Activated effector memory CD4-positive, alpha-beta T cell treated with anti-CD3 and anti-CD28 coated beads, Interleukin-2, amount 50 U/mL, for 16 hours (primary cell): ENCODE data around the gene SV2C.
"Not testable (repeated sequence)": the region's sequence is repeated elsewhere in the genome, so short reads cannot be mapped to it uniquely, and the experiment has no call there.

Source experiments
- DNase-seq: peaks from one replicate; pipeline ENCODE4 v3.0.0-alpha.2; 2020

The SV2C gene

GRCh38 chr5:76363352-76364225 is 280.4 kb downstream of the SV2C start:
- no peak for DNase-seq

- DNase-seq = no peak
Observed at GRCh38 chr5:76364226-76364589, 281.0 kb downstream of the SV2C start.

- DNase-seq = no peak
Observed at GRCh38 chr5:76365561-76365960, 282.4 kb downstream of the SV2C start.

- DNase-seq = no peak
Observed at GRCh38 chr5:76366596-76366995, 283.4 kb downstream of the SV2C start.

- DNase-seq = no peak
Observed at GRCh38 chr5:76367623-76368371, 284.6 kb downstream of the SV2C start.

DNA sequence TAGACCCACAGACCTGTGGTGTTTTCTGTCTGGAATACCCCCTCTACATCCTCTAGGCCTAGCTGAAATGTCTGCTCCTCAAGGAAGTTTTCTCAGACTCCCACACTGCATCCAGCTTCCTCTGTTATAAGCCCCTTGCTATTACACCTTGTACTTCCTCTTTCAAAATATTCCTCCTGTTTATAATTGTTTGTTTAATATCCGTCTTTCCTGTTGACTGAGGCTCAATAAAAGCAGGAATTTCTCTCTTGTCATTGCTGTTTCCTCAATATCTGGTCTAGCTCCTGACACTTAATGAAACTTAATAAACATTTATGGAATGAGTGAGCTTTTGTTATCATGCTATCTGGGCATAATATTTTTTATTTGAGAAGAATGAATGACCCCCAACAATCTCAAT is 285.8 kb downstream of the SV2C start:
- DNase-seq = no peak

DNA sequence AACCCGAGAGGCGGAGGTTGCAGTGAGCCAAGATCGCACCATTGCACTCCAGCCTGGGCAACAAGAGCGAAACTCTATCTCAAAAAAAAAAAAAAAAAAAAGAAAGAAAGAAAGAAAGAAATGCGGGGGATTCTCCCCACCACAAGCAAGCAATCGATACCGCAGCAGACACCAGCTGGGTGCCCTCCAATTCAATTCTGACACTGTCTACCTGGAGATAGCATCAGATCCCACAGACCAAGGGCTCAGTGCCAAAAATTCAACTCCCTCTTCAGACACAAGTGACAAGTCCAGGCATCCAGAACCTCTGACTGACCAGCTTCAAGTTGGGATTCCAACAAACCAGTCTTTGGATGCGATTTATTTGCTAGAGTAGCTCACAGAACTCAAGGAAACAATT is 286.5 kb downstream of the SV2C start:
- not testable (repeated sequence) for DNase-seq

GRCh38 chr5:76371960-76372322 is 288.8 kb downstream of the SV2C start:
- no peak for DNase-seq

DNA sequence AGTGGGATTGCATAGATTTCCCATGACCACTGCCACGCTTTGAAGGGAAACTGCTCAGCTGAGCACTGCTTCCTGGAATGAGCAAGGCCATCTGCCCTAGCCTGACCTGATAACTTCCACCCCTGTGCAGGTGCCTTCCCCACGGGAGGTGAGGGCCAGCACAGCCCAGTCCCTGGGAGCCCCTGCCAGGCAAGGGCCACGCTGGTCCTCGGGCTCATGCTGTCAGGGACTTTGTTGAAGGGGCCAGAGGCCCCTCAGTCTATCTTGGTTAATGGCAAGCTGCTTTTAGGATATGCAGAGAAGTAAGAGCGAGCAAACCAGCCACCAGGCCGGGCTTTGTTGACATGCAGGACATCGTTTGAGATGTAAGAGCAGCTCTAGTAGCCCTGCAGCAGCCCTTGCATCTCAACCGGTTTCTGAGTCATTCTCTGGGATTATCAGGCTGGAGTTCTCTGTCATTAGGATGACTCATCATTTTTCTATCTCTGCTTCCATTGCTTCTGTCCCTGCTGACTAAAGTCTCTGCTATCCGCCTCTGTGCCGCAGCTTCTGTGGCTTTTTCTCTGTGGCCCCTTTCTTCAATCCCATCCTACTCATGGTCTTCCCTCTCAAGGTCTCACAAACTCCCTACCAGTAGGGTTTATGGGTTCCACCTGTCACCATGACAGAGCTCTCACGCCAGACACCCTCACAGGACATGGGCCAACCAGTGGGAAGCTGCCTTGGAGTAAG is 289.3 kb downstream of the SV2C start:
- DNase-seq = no peak

- DNase-seq = no peak
Observed at GRCh38 chr5:76376148-76376865, 293.1 kb downstream of the SV2C start.

GRCh38 chr5:76376866-76377230 is 293.7 kb downstream of the SV2C start:
- DNase-seq = no peak

DNA sequence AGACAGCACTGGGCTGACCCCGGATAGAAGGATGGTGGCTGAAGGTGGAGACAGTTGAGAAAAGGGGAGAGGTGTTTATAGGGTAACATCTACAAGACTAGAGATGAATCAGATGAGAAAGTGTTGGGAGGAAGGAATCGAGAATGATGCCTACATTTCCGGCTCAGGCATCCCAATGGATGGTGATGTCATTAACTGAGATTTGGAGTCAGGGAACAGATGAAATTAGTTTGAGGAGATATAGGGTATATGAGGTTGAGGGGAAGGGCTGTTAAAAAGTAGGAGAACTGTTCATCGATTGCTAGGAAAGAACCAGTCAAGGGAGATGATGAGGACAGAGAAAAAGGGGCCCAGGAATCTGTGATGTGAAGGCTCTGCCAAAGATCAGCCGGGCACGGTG is 295.2 kb downstream of the SV2C start:
- no peak for DNase-seq

GRCh38 chr5:76379316-76379715 is 296.1 kb downstream of the SV2C start:
- no peak for DNase-seq

- DNase-seq = no peak
Observed at GRCh38 chr5:76379855-76380254, 296.7 kb downstream of the SV2C start.

- DNase-seq = no peak
Observed at GRCh38 chr5:76380346-76381066, 297.3 kb downstream of the SV2C start.

DNA sequence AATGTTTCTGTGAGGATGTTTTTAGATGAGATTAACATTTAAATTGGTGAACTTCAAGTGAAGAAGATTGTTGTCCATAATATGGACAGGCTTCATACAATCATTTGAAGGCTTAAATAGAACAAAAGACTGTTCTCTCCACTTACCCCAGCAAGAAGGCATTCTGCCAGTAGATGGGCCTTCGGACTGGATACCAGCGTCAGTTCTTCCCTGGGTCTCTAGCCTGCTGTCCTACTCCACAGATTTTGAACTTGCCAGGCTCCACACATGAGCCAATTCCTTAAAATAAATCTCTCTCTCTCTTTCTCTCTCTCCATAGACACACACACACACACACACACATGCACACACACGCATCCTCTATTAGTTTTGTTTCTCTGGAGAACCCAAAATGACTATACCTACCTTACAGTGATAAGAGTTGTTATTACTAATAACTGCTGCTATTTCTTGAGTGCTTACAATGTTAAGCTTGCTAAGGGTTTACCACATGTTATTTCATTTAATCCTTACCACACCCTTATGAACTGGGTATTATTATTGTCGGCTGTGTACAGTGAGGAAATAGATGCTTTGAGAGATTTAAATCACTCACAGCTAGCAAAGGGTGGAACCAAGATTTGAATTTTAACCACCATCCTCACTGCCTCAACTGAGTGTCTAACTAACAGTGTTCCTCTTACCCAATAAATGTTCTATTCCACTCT is 300.1 kb downstream of the SV2C start:
- DNase-seq = no peak

GRCh38 chr5:76384189-76384588 is 301.0 kb downstream of the SV2C start:
- DNase-seq = no peak

DNA sequence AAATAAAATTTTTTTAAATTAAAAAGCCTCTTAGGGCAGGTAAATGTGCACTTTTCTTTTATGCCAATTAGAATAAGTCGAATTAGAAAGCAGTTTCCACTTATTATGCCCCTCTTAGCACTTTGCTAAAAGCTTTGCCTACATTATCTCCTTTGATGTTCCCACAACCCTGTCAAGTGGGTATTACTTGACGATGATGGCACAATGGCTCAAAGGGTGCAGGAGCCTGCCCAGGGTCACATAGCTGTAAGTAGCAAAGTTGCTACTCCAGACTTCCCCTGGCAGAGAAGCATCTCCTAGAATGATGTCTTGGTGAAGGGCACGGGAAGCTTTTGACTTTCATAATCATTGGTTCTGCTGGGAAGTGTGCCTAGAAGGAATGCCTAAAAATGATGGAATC is 301.5 kb downstream of the SV2C start:
- no peak for DNase-seq

DNA sequence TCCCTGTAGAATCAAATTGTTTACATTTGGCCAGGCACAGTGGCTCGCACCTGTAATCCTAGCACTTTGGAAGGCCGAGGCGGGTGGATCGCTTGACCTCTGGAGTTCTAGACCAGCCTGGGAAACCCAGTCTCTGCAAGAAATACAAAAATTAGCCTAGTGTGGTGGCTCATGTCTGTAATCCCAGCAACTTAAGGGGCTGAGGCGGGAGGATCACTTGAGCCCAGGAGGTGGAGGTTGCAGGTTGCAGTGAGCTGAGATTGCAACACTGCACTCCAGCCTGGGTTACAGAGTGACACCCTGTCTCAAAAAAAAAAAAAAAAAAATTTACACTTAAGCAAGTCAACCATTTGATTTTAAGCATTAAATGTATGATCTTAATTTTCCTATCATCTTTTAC is 302.4 kb downstream of the SV2C start:
- no peak for DNase-seq

DNA sequence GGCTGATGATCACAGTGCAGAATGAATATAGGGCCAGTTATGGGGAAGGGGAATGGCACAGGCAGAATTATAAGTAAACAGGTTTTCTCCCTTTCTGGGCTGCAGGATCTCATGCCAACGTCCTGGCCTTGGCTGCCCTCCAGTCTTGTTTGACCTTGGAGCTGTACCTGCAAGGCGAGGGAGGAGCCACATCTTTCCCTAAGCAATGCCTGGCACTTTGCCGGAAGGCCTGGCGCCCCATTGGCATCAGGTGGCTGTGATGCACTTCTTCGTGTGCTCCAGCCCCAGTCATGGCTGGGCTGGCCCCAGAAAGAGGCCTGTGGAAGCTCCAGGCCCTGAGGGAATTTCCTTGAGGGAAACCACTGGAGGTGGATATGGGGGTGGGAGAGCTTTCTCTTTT is 303.2 kb downstream of the SV2C start:
- no peak for DNase-seq

GRCh38 chr5:76388236-76388635 is 305.1 kb downstream of the SV2C start:
- DNase-seq = no peak
